Activated naive CD8-positive, alpha-beta T cell (primary cell): ENCODE results near the gene C11orf42.

Experiments
- H3K27ac Mint-ChIP-seq: one replicate; pipeline ENCODE4 v1.8.0; 2021; ENCODE audit warnings: mixed read lengths
- H3K27me3 Mint-ChIP-seq: one replicate; pipeline ENCODE4 v1.8.0; 2021; ENCODE audit warnings: mixed read lengths
- H3K36me3 Mint-ChIP-seq: one replicate; pipeline ENCODE4 v1.8.0; 2021; ENCODE audit warnings: mixed read lengths
- H3K4me1 Mint-ChIP-seq: one replicate; pipeline ENCODE4 v1.8.0; 2021; ENCODE audit warnings: low read depth, mixed read lengths
- H3K4me3 Mint-ChIP-seq: one replicate; pipeline ENCODE4 v1.8.0; 2021; ENCODE audit warnings: mild to moderate bottlenecking, mixed read lengths
- H3K9me3 Mint-ChIP-seq: one replicate; pipeline ENCODE4 v1.8.0; 2021; ENCODE audit warnings: low read depth, mixed read lengths

The C11orf42 gene, protein sequence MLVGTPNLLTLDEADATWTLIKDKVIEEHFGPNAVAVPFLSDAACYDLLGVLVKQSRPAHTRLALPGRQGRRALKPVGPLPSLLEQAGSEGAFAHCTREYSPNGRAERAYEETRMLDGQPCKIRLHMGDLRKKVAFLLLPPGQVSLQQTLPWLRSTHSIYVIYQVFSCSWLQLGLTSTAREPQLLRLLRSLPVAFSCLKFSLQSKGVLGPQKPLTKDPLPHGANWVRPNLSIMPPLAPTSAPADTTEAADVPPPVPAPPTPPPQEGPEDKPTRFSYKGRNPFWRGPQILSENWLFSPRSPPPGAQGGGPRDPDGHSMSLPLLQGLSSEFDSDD

DNA sequence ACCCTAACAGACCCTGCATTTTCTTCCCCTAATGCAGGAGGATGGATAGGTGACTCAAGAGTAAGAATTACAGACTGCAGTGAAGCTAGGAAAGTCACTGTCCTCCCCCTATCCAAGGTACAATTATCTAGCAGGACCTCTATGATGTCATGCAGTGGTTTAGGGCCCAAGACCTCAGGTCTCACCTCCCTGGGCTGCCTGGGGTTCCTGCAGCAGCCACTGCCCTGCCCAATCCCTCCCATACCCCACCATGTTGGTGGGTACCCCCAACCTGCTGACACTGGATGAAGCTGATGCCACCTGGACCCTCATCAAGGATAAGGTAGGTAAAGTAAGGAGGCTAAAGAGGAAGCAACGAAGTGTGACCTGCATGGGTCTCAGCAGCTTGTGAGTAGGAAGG lies at the start of gene C11orf42:
TSS of gene C11orf42 (plus strand) at position 192 of the 400 bp plus-strand sequence. CDS start at position 251, 59 bp downstream.
- Mint-ChIP-seq H3K27ac (no peak within 1 kb of the TSS), H3K4me1 (peaks cover 22% of the 10 kb centered on the region)

DNA sequence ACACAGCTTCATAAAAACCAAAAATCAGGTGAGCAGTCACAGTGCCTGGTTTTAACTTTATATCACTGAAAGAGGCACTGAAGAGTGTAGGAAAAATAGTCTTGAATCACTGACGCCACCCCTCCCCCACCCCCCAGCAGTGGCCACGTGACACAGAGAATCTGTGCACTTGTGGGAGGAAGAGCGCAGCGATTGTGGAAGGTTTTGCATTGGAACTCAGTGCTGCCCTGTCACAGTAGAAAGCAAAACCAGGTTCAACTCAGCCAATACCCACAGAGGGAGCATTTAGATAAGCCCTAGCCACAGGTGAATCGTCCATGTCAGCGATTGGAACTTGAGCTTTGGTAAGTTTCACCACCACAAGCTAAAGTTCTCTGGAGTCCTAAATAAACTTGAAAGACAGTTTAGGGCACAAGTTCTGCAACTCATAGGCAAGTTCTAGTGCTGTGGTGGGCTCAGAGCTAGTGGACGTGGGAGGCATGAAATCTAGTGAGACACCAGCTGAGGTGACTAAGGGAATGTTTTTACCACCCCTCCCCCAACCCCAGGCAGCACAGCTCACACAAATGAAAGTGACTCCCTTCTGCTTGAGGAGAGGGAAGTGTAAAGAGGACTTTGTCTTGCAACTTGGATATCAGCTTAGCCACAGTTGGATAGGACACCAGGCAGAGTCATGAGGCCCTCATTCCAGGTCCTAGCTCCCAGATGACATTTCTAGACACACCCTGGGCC lies 48.6 kb upstream of the C11orf42 start:
- H3K27ac Mint-ChIP-seq, result no peak overlapping the region

More for the DNA sequence above, at the start of gene C11orf42:
- Mint-ChIP-seq H3K9me3 (no peaks in the 10 kb centered on the region), H3K4me3 (no peak within 1 kb of the TSS), H3K27me3 (no peaks in the 10 kb centered on the region), H3K36me3 (peaks cover 8% of the 10 kb centered on the region)

DNA sequence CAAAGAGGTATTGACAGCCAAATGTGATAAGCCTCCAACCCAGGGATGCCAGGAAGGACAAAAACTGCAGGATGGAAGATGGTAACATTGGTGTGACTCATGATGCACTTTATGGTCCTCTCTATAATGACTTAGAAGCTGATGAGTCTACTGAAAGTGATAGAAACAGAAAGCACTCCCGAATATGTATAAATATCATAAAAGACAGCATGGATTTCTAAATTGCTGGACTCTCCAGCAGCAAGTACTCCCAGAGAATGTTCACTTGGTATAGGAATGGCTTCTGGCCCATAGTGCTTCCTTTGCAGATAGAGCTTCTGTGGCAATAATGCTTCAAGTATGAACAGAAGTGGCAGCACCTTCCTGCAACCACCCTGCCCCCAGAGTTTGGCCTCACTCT lies 35.1 kb upstream of the C11orf42 start, which contains the start of gene OR52B2:
TSS of gene OR52B2 (minus strand) at position 101 of the 400 bp plus-strand sequence. CDS start at position 101, 0 bp downstream.
- Mint-ChIP-seq H3K36me3 (no peaks in the 10 kb centered on the region), H3K4me3 (no peak within 1 kb of the TSS), H3K9me3 (peaks cover 4% of the 10 kb centered on the region), H3K4me1 (no peaks in the 10 kb centered on the region), H3K27ac (no peak within 1 kb of the TSS), H3K27me3 (peaks cover 15% of the 10 kb centered on the region)

More for the DNA sequence above, 48.6 kb upstream of the C11orf42 start:
- Mint-ChIP-seq H3K4me1 (no peaks in the 10 kb centered on the region), H3K9me3 (no peaks in the 10 kb centered on the region), H3K27me3 (peaks cover 3% of the 10 kb centered on the region), H3K4me3 (no peak overlapping the region), H3K36me3 (no peaks in the 10 kb centered on the region)

DNA sequence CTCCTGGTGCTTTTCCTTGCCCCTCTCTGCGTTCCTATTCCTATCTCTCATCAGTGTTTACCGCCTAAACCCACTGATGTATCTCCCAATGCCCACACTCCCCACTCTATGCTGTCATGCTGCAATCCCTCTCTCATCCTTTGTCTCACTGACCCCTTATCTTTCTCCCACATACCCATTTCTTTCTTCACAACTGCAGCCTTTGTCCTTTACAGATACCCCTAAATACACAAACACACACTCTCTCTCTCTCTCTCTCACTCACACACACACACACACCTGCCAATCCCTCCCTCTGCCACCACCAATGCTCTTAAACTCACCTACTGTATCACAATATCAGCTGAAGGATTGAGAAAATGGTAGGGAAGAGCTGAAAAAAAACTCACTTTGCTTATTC lies 29.9 kb upstream of the C11orf42 start:
- Mint-ChIP-seq H3K27ac (no peak overlapping the region), H3K27me3 (peaks cover 8% of the 10 kb centered on the region), H3K4me3 (no peak overlapping the region), H3K9me3 (no peaks in the 10 kb centered on the region), H3K36me3 (no peaks in the 10 kb centered on the region), H3K4me1 (no peaks in the 10 kb centered on the region)

DNA sequence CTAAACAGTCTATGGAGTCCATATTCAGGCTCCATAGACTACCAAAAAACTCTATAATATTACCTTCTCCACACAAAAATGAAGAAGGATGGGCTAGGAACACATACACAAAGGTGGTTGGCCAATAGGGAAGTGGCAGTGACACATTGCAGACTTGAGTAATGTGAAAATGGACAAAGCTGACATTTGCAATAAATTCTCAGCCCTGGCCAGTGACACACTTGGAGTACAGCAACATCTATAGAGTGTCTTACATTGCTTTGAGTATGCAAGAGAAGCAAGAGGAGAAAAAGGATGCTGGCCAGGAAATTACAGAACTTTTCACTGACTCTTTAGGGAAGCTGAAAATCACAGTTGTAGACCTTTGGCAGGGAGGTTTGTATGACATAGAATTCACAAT lies 13.6 kb upstream of the C11orf42 start:
- peaks cover 8% of the 10 kb centered on the region for H3K4me1 Mint-ChIP-seq

DNA sequence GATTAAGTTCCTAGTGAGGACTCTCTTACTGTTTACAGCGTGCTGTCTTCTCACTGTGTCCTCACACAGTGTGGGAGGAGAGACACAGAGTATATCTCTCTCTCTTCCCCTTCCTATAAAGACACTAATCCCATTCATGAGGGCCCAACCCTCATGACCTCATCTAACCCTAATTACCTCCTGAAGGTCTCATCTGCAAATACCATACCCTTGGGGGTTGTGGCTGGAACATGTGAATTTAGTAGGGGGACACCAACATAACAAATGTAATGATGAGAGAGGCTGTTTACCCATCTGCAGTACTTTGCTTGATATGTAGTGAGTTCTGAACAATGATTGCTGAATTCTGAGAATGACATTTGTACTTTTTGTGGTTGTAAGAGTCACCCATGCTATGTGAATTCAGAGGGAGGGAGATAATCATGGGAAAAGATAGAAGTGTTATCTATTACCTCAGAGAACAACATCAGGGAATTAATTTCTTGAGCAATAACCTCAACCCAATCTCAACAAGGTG lies 11.2 kb upstream of the C11orf42 start:
- Mint-ChIP-seq H3K4me1 (peaks cover 8% of the 10 kb centered on the region), H3K9me3 (no peaks in the 10 kb centered on the region), H3K27ac (no peak overlapping the region), H3K27me3 (no peaks in the 10 kb centered on the region), H3K36me3 (no peaks in the 10 kb centered on the region), H3K4me3 (no peak overlapping the region)

More for the DNA sequence above, 13.6 kb upstream of the C11orf42 start:
- Mint-ChIP-seq H3K4me3 (no peak overlapping the region), H3K36me3 (no peaks in the 10 kb centered on the region), H3K27me3 (no peaks in the 10 kb centered on the region), H3K27ac (no peak overlapping the region), H3K9me3 (no peaks in the 10 kb centered on the region)

DNA sequence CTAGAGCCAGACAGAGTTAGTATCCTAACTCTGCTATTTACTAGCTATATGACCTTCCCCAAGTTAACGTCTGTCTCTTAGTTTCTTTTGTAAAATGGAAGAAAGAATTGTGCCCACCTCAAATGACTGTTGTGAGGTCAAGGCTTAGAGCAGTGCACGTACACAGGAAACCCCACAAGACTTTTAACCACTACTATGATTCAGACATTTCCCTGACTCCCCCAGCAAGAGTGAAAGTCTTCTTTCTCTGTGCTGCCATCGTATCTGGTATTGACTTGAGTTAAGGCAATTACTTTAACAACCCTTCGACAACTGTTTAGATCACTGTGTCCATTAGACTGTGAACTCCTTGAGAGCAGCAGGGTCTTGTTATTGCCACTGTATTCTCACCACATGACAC lies 9.0 kb upstream of the C11orf42 start:
- H3K4me3 Mint-ChIP-seq, result no peak overlapping the region
- no peaks in the 10 kb centered on the region for H3K9me3 Mint-ChIP-seq
- no peak overlapping the region for H3K27ac Mint-ChIP-seq
- H3K4me1 Mint-ChIP-seq, result peaks cover 8% of the 10 kb centered on the region
- H3K27me3 Mint-ChIP-seq, result no peaks in the 10 kb centered on the region
- H3K36me3 Mint-ChIP-seq, result no peaks in the 10 kb centered on the region

DNA sequence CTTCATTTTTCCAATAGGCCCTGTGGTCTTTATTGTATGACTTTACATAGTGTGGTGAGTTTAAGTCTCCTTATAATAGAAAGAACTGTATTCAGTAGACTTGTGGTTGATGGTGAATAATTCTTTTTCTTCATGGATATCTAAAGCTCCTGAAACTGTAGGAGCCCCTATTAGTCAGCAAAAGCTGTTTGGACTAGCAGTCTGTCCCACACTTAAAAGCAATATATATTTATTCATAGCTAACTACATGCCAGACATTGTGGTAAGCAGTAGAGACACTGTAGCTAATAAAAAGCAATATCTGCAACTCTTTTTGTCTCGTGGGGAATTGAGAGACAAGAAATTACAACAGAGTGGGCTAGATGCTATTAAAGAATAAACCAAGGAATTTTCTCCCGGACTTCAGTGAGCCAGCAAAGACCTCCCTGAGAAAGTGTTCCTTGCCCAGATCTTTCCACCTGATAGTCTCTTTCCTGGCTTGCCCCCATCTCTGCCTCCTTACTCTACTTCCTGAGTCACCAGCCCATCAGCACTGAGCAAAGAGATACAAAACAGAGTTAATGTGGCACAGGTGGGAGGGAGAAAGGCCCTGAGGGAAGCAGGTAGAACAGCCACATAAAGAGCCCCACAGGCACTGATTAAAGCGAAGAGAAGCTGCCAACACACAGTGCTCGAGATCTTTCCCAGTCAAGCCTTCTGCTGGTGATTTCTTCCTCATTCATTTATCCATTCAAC lies 7.7 kb upstream of the C11orf42 start:
- Mint-ChIP-seq H3K27ac (no peak overlapping the region), H3K9me3 (no peaks in the 10 kb centered on the region), H3K4me3 (no peak overlapping the region), H3K27me3 (no peaks in the 10 kb centered on the region), H3K36me3 (no peaks in the 10 kb centered on the region), H3K4me1 (peaks cover 8% of the 10 kb centered on the region)

DNA sequence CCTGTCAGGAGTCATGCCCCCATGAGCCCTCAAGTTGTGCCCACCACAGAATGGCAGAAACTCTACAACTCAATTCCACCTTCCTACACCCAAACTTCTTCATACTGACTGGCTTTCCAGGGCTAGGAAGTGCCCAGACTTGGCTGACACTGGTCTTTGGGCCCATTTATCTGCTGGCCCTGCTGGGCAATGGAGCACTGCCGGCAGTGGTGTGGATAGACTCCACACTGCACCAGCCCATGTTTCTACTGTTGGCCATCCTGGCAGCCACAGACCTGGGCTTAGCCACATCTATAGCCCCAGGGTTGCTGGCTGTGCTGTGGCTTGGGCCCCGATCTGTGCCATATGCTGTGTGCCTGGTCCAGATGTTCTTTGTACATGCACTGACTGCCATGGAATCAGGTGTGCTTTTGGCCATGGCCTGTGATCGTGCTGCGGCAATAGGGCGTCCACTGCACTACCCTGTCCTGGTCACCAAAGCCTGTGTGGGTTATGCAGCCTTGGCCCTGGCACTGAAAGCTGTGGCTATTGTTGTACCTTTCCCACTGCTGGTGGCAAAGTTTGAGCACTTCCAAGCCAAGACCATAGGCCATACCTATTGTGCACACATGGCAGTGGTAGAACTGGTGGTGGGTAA lies 6.1 kb upstream of the C11orf42 start, which contains the start of gene OR52W1:
TSS of gene OR52W1 (plus strand) at position 51 of the 637 bp plus-strand sequence. CDS start at position 51, 0 bp downstream.
- Mint-ChIP-seq H3K27me3 (no peaks in the 10 kb centered on the region), H3K36me3 (no peaks in the 10 kb centered on the region), H3K27ac (no peak within 1 kb of the TSS), H3K4me1 (peaks cover 21% of the 10 kb centered on the region), H3K4me3 (no peak within 1 kb of the TSS), H3K9me3 (no peaks in the 10 kb centered on the region)

DNA sequence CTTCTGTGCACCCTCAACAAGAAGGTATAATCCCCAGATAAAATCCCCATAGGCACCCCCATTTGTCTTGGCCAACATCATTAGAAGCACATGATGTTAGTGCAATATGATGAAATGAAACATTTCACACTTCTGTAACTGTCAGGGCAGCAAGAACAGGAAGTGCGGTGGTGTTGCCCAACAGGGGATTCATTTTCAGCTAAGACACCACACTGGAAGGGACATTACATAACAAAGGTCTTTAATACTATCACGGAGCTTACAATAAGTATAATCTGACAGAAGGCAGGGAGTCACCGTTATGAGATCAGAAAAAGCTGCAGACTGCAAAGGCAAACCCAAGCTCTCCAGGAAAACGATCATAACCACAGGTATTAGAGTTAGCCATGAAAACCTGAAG lies 4.4 kb upstream of the C11orf42 start:
- H3K9me3 Mint-ChIP-seq, result no peaks in the 10 kb centered on the region
- peaks cover 3% of the 10 kb centered on the region for H3K36me3 Mint-ChIP-seq
- H3K4me1 Mint-ChIP-seq, result peaks cover 29% of the 10 kb centered on the region
- no peak overlapping the region for H3K4me3 Mint-ChIP-seq
- no peaks in the 10 kb centered on the region for H3K27me3 Mint-ChIP-seq
- H3K27ac Mint-ChIP-seq, result no peak overlapping the region

DNA sequence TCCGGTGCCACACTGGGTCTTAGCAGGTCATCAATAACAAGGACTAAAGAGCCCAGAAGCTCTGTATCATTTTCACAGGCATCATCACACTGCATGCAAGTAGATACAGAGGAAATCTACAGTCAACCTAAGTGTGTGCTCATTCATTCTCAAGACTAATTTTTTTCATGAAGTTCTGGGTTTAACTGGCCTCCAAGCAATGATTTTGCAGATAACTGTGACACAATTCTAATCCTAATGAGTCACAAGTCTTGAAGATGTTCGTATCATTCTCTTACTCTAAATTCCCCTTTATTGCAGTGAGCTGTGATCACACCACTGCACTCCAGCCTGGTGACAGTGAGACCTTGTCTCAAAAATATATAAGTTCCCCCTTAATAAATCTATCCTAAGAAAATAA lies 3.9 kb upstream of the C11orf42 start:
- Mint-ChIP-seq H3K4me3 (no peak overlapping the region), H3K9me3 (no peaks in the 10 kb centered on the region), H3K36me3 (peaks cover 3% of the 10 kb centered on the region), H3K27ac (no peak overlapping the region), H3K4me1 (peaks cover 24% of the 10 kb centered on the region), H3K27me3 (no peaks in the 10 kb centered on the region)

DNA sequence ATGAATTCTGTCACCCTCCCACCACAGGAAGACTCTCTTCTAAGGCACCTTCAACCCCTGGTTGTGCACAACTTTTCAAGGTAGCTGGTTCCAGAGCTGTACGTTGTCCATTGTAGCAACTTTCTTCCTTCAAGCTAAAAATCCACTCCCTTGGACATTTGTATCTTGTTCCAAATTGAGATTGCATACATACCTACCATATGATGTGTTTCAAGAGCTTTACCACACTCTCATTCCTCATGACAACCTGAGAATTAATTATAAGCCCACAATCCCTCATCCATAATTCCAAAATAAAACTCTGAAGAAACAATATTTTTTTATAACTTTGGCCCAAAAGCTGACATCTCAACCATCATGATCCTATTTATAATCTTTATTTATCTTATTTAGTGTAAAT lies 3.3 kb upstream of the C11orf42 start:
- peaks cover 22% of the 10 kb centered on the region for H3K4me1 Mint-ChIP-seq
- H3K27ac Mint-ChIP-seq, result no peak overlapping the region
- no peaks in the 10 kb centered on the region for H3K9me3 Mint-ChIP-seq
- no peaks in the 10 kb centered on the region for H3K27me3 Mint-ChIP-seq
- peaks cover 5% of the 10 kb centered on the region for H3K36me3 Mint-ChIP-seq
- H3K4me3 Mint-ChIP-seq, result no peak overlapping the region

DNA sequence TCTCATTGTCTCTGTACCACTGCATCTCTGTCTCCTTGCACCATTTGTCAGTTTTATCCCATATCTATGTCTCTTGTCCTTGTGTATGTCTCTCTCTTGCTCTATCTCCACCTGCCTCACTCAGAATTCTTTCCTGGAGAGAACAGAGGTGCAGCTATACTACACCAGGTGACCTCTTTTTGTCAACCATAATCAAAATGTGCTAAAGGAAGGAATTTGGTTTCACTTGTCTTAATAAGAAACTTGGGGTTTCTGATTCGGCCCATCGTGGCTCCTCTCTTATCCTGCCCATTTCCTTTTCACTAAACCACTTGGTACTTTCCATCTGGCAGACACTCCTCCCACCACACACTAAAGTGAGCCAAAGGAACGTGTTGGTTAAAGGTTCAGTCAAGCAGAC lies 2.0 kb upstream of the C11orf42 start:
- Mint-ChIP-seq H3K27ac (no peak overlapping the region), H3K9me3 (no peaks in the 10 kb centered on the region), H3K27me3 (no peaks in the 10 kb centered on the region), H3K36me3 (peaks cover 5% of the 10 kb centered on the region), H3K4me1 (peaks cover 22% of the 10 kb centered on the region), H3K4me3 (no peak overlapping the region)

DNA sequence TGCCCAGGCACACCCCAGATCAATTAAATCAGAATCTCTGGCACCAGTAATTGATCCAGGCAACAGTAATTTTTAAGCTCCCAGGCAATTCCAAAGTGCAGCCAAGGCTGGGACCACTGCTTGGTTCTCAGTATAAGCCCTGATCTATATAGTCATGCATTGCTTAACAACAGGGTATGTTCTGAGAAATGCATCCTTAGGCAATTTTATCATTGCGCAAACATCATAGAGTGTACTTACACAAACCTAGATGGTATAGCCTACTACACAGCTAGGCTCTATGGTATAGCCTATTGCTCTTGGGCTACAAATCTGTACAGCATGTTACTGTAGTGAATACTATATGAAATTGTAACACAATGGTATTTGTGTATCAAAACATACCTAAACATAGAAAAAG lies 651 bp upstream of the C11orf42 start:
- Mint-ChIP-seq H3K36me3 (peaks cover 8% of the 10 kb centered on the region), H3K27ac (no peak overlapping the region), H3K4me1 (peaks cover 22% of the 10 kb centered on the region), H3K4me3 (no peak overlapping the region), H3K27me3 (no peaks in the 10 kb centered on the region), H3K9me3 (no peaks in the 10 kb centered on the region)
